HCT116 (cell line): ENCODE measurements around the gene TTYH3.

ENCODE experiments used
- MAX ChIP-seq: IDR thresholded peaks from 2 replicates; pipeline ENCODE4 v1.6.1; 2012
- ZNF274 ChIP-seq: fragments of 200-500 bp; sonication (Bioruptor generic); IDR thresholded peaks from 2 replicates; pipeline ENCODE4 v1.6.1; 2014; ENCODE audit warnings: mild to moderate bottlenecking, low read depth, low read length, inconsistent platforms

DNA sequence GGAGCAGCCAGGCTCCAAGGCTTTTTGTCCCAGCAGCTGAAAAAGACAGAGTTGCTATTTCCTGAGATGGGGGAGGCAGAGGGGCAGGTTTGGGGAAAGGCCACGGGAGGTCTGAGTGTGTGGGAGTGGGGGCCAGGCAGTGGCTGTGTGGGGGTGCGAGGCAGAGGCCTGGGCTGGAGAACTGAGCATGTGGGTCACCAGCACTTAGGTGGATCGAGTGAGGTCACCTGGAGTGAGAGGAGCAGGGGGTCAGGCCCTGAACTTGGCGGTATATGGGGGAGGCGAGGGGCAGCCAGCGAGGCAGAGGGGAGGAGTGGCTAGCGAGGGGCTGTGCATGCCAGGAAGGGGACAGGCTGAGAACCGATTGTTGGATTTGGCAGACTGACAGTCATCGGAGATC lies 44.7 kb upstream of the TTYH3 start:
- no peak for TF ChIP-seq ZNF274
- TF ChIP-seq MAX, result no peak
